A673 (cell line): ENCODE measurements around the gene STPG1. TPM values are rescaled to one million over a fixed set of nuclear protein-coding genes. Genes with fewer than 3 reads are reported as not detected.
A peak's percentile ranks its signal among the peaks of the same experiment; 100 is the strongest.

Experiments
- BruUV-seq: library from RNA; stranded (reverse); fragments of 400-500 nt; replicated peaks from 2 replicates; lab custom pipeline; 2021; lab: Mats Ljungman, UMichigan
- CTCF ChIA-PET: fragments of 300-600 bp; sonication (Branson Sonifier 250); formaldehyde crosslinking; loops from one replicate; lab custom pipeline; 2022; ENCODE audit warnings: antibody characterized with exemption; lab: Charles Lee
- POLR2A ChIA-PET: fragments of 300-600 bp; sonication (Branson Sonifier 250); formaldehyde crosslinking; loops from one replicate; lab custom pipeline; 2022; ENCODE audit warnings: antibody characterized with exemption; ENCODE audit not compliant: low non-redundant PET; lab: Charles Lee
- DNase-seq: peaks from one replicate; pipeline ENCODE4 v3.0.0-alpha.2; 2015; ENCODE audit warnings: low spot score
- H3K27ac ChIP-seq: fragments of 200-600 bp; sonication (generic); 2 replicates; pipeline ENCODE4 v1.5.1; 2016; ENCODE audit warnings: mixed run types, low read depth, mild to moderate bottlenecking, mixed read lengths, antibody characterized with exemption, low read length; ENCODE audit not compliant: poor library complexity, severe bottlenecking
- H3K27me3 ChIP-seq: fragments of 200-600 bp; sonication (generic); replicated peaks from 2 replicates; pipeline ENCODE4 v1.6.1; 2017; ENCODE audit warnings: mixed run types, low read depth, mild to moderate bottlenecking, mixed read lengths, antibody characterized with exemption, low read length; ENCODE audit not compliant: insufficient read depth, poor library complexity
- H3K36me3 ChIP-seq: fragments of 200-600 bp; sonication (generic); 2 replicates; pipeline ENCODE4 v1.6.1; 2016; ENCODE audit warnings: mixed run types, mild to moderate bottlenecking, mixed read lengths, antibody characterized with exemption, low read length; ENCODE audit not compliant: insufficient read depth, poor library complexity, severe bottlenecking
- H3K4me1 ChIP-seq: fragments of 200-600 bp; sonication (generic); 2 replicates; pipeline ENCODE4 v1.6.1; 2017; ENCODE audit warnings: mixed run types, mild to moderate bottlenecking, mixed read lengths, antibody characterized with exemption, low read length; ENCODE audit not compliant: insufficient read depth, poor library complexity, severe bottlenecking
- H3K4me3 ChIP-seq: fragments of 200-600 bp; sonication (generic); 2 replicates; pipeline ENCODE4 v1.5.1; 2016; ENCODE audit warnings: low read depth, mixed run types, mild to moderate bottlenecking, mixed read lengths, low read length; ENCODE audit not compliant: poor library complexity, severe bottlenecking
- H3K9me3 ChIP-seq: fragments of 200-600 bp; sonication (generic); 2 replicates; pipeline ENCODE4 v1.6.1; 2016; ENCODE audit warnings: mixed run types, low read depth, mild to moderate bottlenecking, mixed read lengths, antibody characterized with exemption, low read length; ENCODE audit not compliant: poor library complexity, severe bottlenecking
- EZH2 ChIP-seq: fragments of 200-600 bp; sonication (generic); IDR thresholded peaks from 2 replicates; pipeline ENCODE4 v1.6.1; 2017; ENCODE audit warnings: borderline replicate concordance, low read depth, mild to moderate bottlenecking, mixed read lengths, antibody characterized with exemption, low read length; ENCODE audit not compliant: poor library complexity, severe bottlenecking
- intact Hi-C: fragments of 100-400 bp; cut with micrococcal nuclease; formaldehyde crosslinking; loops from one replicate; pipeline ENCODE4 v1.10.0; 2022; ENCODE audit not compliant: unreplicated experiment
- total RNA-seq: library from RNA; stranded (reverse); gene quantifications from 2 replicates; pipeline ENCODE4 v1.2.3, GENCODE V29; 2021
- TF ChIP-seq, protein P1 (sequence below): fragments of 300-800, 200-600 bp; sonication (generic); conservative IDR thresholded peaks from 2 replicates; pipeline ENCODE4 v1.5.1; 2017; ENCODE audit warnings: low read depth, mild to moderate bottlenecking, antibody characterized with exemption, low read length, moderate library complexity, mixed read lengths

Gene STPG1
- total RNA-seq, 1 experiment from 2014 or later, result 7.2 TPM

DNA sequence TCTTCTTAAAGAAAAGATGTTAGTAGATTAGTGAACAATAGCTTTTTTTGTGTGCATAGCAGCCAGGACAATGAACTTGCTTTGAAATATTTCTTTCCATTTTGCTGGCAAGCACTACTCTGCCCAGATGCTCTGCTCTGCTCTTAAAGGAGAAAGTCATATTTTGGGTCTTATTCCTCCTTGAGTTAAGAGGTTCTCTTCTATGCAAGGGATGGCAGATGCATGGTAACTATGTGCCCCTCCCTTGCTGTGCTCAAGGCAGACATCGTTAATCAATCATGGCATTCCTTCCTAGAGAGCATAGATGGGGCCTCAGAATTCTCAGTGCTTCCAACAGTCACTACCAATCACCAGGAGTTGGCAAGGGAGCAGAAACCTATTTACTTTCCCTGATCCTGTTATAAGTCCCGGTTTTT, 29.7 kb upstream of the STPG1 start:
- BruUV-seq, result no TSS peak
- Histone ChIP-seq H3K27ac (no peak overlapping the region), H3K4me3 (no peak overlapping the region), H3K27me3 (no peaks in the 10 kb centered on the region), H3K4me1 (no peaks in the 10 kb centered on the region), H3K36me3 (no peaks in the 10 kb centered on the region), H3K9me3 (no peaks in the 10 kb centered on the region)
- intact Hi-C loops, result no loop called here
- ChIA-PET CTCF (no interaction called here), POLR2A (no interaction called here)
- DNase-seq, result peak; percentile 14
- TF ChIP-seq, protein P1, sequence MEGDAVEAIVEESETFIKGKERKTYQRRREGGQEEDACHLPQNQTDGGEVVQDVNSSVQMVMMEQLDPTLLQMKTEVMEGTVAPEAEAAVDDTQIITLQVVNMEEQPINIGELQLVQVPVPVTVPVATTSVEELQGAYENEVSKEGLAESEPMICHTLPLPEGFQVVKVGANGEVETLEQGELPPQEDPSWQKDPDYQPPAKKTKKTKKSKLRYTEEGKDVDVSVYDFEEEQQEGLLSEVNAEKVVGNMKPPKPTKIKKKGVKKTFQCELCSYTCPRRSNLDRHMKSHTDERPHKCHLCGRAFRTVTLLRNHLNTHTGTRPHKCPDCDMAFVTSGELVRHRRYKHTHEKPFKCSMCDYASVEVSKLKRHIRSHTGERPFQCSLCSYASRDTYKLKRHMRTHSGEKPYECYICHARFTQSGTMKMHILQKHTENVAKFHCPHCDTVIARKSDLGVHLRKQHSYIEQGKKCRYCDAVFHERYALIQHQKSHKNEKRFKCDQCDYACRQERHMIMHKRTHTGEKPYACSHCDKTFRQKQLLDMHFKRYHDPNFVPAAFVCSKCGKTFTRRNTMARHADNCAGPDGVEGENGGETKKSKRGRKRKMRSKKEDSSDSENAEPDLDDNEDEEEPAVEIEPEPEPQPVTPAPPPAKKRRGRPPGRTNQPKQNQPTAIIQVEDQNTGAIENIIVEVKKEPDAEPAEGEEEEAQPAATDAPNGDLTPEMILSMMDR, result no peak
- no peak for TF ChIP-seq EZH2

DNA sequence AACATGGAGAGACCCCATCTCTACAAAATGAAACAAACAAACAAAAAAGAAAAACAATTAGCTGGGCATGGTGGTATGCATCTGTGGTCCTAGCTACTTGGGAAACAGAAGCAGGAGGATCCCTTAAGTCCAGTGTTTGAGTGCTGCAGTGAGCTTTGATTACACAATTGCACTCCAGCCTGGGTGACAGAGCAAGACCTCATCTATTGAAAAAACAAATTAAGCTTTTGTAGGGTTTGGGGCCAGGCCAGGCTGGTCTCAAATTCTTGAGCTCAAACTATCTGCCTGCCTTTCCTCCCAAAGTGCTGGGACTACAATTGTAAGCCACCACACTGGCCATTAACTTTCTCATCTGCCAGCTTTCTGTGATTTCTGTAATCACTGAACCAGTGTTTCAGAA, 29.2 kb upstream of the STPG1 start:
- no peak overlapping the region for H3K27ac ChIP-seq
- ChIA-PET CTCF (no interaction called here), POLR2A (no interaction called here)
- no peaks in the 10 kb centered on the region for H3K4me1 ChIP-seq
- TF ChIP-seq, protein P1, result no peak
- TF ChIP-seq EZH2, result no peak
- no peaks in the 10 kb centered on the region for H3K27me3 ChIP-seq
- no peaks in the 10 kb centered on the region for H3K36me3 ChIP-seq
- H3K4me3 ChIP-seq, result no peak overlapping the region
- BruUV-seq, result no TSS peak
- intact Hi-C loops, result no loop called here
- H3K9me3 ChIP-seq, result no peaks in the 10 kb centered on the region
- no peak for DNase-seq

DNA sequence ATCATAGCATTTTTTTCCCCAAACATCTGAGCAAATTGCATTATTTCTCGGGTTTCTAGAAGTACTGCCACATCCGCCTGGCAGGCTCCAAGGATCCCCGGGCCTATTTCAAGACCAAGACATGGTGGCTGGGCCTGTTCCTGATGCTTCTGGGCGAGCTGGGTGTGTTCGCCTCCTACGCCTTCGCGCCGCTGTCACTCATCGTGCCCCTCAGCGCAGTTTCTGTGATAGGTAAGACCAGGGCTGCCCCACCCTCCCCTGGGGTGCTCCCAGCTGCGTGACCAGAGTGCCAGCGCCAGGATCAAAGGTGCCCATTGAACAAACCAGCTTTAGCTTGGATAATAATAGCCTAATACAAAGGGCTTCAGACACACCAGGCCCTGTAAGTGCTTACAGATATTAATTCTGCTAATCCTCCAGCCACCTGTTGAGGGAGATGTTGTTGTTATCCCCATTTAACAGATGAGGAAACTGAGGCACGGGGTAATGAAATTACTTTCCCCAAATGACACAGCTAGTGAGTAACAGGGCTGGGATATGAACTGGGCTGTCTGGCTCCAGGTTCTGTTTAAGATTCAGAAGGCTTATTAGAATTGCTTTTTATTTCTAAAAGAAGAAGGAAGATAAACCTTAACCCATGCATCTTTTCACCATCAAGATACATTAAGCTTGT, 28.6 kb upstream of the STPG1 start:
- ChIA-PET CTCF (no interaction called here), POLR2A (no interaction called here)
- no peak for DNase-seq
- H3K27me3 ChIP-seq, result no peaks in the 10 kb centered on the region
- intact Hi-C loops, result no loop called here
- H3K36me3 ChIP-seq, result no peaks in the 10 kb centered on the region
- no peaks in the 10 kb centered on the region for H3K9me3 ChIP-seq
- no peak overlapping the region for H3K27ac ChIP-seq
- no peaks in the 10 kb centered on the region for H3K4me1 ChIP-seq
- H3K4me3 ChIP-seq, result no peak overlapping the region
- no peak for TF ChIP-seq EZH2
- TF ChIP-seq, protein P1, result no peak
- no TSS peak for BruUV-seq
